ENCODE data around the gene DDIT3.
"Not testable (repeated sequence)": the region's sequence is repeated elsewhere in the genome, so short reads cannot be mapped to it uniquely, and the experiment has no call there.

The DDIT3 gene

DNA sequence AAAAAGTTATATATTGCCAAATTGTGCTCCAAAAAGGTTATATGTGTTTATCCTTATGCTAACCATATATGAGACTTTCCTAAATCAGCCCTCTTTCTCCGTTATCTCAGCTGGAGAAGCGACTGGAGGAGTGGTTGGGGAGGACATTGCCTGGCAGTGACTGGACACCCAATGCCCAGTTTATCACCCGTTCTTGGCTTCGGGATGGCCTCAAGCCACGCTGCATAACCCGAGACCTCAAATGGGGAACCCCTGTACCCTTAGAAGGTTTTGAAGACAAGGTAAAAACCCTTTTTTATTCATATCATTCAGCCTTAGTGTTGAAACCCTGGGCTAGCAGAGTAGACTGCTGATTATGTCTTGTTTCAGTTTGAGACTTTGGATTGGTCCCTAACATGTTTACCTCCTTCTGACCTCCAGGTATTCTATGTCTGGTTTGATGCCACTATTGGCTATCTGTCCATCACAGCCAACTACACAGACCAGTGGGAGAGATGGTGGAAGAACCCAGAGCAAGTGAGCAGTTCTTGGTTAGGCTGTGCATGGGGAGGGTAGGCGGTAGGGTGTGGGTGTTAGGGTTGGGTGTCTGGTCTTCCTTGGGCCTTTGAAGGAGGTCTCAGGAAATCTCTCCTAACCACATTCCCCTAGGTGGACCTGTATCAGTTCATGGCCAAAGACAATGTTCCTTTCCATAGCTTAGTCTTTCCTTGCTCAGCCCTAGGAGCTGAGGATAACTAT lies 8.6 kb downstream of the DDIT3 start:
- DNase-seq = no peak

DNA sequence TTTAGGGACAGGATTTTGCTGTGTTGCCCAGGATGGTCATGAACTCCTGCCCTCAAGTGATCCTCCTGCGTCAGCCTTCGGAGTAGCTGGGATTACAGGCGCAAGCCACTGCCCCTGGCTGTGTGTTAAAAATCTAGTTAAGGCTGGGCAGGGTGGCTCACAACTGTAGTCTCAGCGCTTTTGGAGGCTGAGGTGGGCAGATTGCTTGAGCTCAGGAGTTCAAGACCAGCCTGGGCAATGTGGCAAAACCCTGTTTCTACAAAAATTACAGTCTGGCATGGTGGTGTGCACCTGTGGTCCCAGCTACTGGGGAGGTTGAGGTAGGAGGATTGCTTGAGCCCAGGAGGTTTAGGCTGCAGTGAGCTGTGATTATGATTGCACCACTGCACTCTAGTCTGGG lies 9.2 kb downstream of the DDIT3 start:
- DNase-seq = no peak

DNA sequence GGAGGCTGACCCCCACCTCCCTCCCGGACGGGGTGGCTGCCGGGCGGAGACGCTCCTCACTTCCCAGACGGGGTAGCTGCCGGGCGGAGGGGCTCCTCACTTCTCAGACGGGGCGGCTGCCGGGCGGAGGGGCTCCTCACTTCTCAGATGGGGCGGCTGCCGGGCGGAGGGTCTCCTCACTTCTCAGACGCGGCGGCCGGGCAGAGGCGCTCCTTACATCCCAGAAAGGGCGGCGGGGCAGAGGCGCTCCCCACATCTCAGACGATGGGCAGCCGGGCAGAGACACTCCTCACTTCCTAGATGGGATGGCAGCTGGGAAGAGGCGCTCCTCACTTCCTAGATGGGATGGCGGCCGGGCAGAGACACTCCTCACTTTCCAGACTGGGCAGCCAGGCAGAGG lies 12.5 kb downstream of the DDIT3 start:
- not testable (repeated sequence) for DNase-seq

DNA sequence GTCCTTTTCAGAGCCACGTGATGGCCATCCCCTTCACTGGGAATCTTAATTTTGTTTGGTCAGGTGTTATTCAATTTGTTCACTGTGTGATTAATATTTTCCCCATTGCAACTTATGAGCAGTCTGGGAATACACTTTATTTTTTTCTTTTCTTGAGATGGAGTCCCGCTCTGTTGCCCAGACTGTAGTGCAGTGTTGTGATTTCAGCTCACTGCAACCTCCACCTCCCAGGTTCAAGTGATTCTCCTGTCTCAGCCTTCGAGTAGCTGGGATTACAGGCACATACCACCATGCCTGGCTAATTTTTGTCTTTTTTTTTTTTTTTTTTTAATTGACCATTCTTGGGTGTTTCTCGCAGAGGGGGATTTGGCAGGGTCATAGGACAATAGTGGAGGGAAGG lies 13.8 kb downstream of the DDIT3 start:
- not testable (repeated sequence) for DNase-seq

DNA sequence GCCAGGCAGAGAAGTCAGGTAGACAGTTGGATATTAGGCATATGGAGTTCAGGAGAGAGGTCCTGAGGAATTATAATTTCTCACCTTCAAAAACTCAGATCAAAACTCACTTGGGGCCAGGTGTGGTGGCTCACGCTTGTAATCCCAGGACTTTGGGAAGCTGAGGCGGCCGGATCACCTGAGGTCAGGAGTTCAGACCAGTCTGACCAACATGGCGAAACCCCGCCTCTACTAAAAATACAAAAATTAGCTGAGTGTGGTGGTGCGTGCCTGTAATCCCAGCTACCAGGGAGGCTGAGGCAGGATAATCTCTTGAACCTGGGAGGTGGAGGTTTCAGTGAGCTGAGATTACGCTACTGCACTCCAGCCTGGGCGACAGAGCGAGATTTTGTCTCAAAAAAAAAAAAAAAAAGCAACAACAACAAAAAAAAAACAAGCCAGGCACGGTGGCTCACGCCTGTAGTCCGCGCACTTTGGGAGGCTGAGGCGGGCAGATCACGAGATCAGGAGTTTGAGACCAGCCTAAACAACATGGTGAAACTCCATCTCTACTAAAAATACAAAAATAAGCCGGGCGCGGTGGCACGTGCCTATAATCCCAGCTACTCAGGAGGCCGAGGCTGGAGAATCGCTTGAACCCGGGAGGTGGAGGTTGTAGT lies 17.9 kb downstream of the DDIT3 start:
- DNase-seq = not testable (repeated sequence)

DNA sequence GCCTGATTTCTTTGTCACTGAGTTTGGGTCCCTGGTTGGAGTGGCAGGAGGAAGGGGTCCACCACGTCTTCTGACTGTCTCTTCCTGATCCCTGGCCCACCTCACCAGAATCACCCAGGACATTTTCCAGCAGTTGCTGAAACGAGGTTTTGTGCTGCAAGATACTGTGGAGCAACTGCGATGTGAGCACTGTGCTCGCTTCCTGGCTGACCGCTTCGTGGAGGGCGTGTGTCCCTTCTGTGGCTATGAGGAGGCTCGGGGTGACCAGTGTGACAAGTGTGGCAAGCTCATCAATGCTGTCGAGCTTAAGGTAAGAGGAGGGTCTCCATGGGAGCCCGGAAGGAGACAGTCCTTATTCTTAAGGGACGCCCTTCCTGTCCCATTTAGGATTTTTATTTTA lies 20.1 kb downstream of the DDIT3 start:
- DNase-seq = no peak

DNA sequence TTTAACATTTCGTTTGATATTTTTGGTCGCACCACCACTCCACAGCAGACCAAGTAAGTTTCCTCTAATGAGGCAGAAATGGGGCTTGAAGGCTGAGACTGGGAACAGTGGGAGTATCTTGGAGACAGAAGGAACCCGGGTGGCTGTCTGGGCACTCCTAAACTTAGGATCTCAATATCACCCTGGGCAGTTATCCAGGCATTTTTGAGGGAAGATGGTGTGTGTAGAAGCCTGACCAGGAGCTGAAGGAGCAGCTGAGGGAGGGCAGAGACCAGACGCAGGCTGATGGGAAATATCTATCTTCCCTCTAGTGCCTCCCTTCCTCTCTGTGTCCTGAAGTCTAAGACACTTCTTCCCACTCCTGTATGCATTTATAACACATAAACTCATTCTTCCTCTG lies 21.7 kb downstream of the DDIT3 start:
- DNase-seq = no peak

DNA sequence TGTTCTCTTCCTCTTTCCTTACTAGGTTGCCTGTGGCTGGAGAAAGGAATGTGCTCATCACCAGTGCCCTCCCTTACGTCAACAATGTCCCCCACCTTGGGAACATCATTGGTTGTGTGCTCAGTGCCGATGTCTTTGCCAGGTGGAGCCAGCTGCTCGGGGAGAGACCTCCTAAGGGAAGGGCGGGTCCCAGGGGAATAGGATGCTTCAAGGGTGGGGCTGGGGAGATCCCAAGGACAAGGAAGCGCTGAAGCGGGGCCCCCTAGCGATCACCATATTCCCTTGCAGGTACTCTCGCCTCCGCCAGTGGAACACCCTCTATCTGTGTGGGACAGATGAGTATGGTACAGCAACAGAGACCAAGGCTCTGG lies 22.2 kb downstream of the DDIT3 start:
- DNase-seq = no peak

DNA sequence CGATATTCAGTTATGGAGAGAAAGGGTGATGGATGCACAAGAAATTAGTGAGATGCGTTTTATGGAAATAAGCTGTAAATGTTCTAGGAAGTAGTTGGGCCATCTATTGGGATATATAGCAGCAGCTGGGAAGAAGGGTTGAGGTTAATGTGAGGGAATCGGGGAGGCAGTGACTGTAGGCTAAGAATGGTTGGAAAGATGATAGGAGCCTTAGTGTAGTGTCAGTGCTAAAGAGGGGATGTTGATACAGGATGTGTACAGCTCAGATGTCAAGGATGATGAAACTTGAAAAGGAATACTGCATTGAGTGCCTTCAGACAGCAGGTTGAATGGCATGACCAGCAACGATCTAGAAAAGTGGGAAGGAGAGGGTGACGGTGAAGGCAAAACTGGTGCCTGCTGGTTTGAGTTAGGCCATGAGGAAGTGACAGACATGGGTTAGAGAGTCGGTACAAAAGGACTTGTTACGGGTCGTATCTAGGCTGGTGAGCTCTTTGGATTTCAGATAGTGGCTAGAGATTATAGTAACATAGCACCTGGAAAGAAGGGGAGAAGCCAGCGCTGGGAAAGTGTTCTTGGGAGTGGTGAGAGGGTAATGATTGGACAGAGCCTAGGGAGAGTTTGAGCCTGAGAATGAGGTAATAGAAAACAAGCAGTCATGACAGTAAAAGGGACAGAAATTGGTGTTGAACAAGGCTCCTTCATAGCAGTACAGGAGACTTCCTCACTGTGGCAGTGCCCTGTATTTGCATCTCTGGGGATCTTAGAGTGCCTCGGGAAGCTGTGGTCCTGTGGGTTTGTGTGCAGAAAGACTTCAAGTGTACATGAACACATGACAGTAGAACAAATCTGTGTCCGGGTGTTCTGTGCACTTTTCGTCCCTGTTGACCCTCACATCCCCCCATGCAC lies 22.8 kb downstream of the DDIT3 start:
- no peak for DNase-seq

DNA sequence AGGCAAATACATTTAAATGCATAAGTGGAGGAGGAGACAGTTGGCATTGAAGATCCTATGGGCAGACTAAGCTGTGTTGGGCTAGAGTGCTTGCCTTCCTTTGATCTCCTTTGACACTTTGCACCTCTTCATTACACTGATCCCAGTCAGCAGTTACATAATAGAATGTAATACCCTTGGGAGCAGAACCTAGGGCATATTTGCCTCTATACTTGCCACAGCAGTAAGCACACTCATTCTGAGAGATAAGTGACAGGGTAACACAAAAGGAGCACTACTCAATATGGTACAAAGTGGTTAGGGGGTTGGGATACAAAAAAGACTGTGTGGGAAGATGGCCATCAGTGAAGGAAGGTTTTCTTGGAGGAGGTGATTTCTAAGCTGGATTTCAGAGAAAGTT lies 23.5 kb downstream of the DDIT3 start:
- no peak for DNase-seq

DNA sequence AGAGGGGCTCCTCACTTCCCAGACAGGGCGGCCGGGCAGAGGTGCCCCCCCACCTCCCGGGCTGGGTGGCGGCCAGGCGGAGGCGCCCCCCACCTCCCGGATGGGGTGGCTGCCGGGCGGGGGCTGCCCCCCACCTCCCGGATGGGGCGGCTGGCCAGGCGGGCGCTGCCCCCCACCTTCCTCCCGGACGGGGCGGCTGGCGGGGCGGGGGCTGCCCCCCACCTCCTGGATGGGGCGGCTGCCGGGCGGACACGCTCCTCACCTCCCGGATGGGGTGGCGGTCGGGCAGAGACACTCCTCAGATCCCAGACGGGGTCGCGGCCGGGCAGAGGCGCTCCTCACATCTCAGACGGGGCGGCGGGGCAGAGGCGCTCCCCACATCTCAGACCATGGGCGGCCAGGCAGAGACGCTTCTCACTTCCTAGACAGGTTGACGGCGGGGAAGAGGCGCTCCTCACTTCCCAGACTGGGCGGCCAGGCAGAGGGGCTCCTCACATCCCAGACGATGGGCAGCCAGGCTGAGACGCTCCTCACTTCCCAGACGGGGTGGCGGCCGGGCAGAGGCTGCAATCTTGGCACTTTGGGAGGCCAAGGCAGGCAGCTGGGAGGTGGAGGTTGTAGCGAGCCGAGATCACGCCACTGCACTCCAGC lies 25.1 kb downstream of the DDIT3 start:
- DNase-seq = not testable (repeated sequence)

DNA sequence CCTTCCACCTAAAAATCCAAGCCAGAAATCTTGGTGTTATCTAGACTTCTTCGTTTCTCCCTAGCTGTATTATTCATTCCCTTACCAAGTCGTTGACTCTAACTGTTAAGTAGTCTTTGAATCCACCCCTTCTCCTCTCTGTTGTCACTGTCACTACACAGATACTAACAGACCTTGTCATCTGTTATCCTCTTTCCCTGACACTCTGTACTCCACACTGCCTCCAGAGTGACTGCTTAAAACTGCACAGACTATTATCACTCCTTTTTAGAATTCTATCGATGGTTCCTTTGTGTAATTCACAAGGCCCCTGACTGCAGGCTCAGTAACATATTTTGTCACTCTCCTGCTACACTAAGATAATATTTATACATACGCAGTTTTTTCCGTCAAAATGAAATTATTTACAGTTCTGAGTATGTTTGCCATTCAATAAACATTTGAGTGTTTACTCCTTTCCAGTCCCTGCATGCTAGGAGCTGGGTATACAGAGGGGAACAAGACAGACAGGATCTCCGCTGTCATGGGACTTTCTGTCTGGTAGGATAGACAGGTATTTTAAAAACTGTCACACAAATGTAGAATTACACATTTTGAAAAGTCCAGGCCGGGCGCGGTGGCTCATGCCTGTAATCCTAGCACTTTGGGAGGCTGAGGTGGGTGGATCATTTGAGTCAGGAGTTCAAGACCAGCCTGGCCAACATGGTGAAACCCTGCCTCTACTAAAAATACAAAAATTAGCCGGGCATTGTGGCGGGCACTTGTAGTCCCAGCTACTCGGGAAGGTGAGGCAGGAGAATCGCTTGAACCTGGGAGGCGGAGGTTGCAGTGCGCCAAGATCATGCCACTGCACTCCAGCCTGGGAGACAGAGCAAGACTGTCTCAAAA lies 28.7 kb downstream of the DDIT3 start:
- DNase-seq = no peak

DNA sequence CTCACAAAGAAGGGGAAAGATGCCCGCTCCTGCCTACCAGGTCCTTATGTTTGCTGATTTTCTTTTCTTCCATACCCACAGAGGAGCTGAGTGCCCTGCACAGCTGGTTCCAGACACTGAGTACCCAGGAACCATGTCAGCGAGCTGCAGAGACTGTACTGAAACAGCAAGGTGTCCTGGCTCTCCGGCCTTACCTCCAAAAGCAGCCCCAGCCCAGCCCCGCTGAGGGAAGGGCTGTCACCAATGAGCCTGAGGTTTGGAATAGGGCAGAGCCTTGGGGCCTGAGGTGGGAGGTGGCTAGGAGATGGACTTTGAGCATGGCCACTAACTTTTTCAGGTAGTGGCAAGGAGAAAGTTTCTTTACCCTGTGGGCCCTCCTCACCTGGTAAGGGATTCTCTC lies 30.2 kb downstream of the DDIT3 start:
- no peak for DNase-seq

DNA sequence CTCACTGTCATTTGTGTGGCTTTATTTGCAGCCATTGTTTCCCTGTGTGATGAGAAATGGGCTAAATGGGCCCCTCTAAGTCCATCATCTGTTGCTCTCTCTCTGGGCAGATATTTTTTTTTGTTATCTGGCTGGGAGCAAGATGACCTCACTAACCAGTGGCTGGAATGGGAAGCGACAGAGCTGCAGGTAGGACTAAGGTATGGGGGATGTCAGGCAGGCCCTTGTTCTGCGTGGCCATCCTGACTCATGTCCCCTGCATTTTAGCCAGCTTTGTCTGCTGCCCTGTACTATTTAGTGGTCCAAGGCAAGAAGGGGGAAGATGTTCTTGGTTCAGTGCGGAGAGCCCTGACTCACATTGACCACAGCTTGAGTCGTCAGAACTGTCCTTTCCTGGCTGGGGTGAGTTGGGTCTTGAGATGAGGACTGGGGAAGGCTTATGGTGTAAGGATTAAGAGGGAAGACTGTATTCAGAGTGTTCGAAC lies 31.1 kb downstream of the DDIT3 start:
- no peak for DNase-seq

DNA sequence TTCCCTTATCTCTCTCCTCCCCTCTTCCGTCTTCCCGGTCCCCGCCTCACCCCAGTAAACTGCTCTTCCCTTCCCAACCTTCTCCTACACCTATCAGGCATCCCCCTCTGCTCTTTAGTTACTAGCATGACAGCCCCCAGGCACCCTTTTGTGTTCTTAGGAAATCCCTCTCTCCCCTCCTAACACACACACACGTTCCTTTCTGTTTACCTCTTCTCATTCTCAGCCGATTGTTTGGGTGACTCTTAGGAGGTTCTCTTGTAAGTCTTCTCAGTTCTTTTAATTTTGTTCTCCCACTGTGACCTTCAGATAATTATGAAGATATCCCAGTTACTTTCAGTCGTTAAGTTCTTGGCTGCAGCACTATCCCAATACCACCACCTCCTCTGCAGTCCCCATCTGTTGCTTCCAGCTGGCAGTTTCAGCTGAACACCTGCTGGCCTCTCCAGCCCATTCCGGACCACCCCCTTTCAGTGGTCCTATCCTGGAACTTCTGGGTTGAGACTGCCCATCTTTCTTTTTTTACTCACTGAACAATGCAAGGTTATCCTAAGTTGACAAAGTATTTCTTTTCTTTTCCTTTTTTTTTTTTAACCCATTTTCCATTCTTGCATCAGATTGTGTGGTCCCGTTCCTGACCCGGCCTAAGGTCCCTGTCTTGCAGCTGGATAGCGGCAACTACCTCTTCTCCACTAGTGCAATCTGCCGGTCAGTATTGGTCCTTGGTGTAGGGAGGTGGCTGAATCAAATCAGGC lies 31.7 kb downstream of the DDIT3 start:
- DNase-seq = no peak

DNA sequence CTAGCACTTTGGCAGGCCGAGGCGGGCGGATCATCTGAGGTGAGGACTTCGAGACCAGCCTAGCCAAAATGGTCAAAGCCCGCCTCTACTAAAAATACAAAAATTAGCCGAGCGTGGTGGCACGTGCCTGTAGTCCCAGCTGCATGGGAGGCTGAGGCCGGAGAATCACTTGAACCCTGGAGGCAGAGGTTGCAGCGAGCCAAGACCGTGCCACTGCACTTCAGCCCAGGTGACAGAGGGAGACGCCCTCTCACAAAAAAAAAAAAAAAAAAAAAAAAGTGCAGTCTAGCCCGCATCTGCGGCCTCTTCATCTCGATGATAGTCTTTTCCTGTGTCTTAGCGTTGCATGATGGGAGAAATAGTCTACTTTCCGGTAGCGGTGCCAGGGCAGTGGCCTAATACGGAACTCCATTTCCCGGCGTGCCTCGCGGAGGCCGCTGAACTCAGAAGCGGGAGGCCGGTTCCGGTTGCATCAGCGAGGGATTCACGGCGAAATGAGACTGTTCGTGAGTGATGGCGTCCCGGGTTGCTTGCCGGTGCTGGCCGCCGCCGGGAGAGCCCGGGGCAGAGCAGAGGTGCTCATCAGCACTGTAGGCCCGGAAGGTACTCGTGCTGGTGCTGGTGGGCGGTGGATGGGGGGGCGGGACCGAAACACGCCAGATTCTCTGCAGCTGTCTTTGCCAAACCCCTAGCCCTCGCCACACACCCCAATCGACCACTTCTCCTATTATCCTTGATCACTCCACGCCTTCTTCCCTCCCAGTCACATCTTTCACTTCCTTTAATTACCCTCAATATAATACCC lies 32.5 kb downstream of the DDIT3 start, which contains the start of gene MARS1:
MARS1 (plus strand) TSS at position 472 of the 805 bp plus-strand sequence; CDS start at position 495, 23 bp downstream.
- DNase-seq = peak; percentile 83 to 86

DNA sequence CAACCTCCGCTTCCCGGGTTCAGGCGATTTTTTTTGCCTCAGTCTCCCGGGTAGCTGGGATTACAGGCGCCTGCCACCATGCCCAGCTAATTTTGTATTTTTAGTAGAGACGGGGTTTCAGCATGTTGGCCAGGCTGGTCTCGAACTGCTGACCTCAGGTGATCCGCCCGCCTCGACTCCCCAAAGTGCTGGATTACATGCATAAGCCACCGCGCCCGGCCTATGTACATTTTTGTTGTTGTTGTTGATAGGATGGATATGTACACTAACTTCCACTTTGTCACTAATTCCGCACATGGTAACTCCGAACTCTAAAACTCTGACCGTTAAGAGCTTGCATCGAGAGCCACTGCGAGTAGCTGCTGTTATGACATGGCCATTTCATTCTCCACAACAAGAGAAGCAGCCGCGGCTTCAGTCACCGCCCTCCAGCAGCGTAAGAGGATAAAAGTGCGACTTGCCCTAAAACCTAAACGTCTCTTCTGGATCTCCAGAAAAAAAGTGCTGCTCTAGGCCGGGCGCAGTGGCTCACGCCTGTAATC lies 33.2 kb downstream of the DDIT3 start:
- no peak for DNase-seq

DNA sequence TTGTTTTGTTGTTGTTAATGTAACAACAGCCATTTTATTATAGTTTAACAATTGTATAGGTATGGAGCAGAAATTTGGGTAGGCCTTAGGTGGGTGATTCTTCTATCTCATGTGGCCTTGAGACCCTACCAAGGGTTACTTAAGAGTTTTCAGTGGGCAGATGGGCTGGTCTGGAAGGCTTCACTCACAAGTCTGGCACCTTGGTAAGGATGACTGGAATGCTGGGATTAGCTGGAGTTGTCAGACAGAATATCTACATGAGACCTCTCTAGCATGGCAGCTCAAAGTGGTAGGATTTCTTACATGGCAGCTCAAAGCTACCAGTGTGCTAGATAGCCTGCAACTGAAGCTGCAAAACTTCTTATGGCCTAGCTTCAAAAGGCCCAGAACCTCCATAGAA lies 34.6 kb downstream of the DDIT3 start:
- no peak for DNase-seq

DNA sequence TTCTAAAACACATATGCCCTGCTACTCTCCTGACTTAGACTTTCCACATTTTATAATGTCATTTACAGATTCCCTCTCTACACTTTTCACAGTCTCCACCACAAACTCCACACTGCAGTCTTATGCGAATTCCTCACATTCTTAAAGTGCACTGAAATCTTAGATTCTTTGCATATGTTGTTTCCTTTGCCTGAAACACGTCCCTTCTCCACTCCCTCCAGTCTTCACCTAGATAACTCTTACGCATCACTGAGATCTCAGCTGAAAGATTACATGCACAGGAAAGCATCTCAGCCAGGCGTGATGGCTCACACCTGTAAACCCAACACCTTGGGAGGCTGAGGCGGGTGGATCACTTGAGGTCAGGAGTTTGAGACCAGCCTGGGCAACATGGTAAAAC lies 36.8 kb downstream of the DDIT3 start:
- DNase-seq = no peak

DNA sequence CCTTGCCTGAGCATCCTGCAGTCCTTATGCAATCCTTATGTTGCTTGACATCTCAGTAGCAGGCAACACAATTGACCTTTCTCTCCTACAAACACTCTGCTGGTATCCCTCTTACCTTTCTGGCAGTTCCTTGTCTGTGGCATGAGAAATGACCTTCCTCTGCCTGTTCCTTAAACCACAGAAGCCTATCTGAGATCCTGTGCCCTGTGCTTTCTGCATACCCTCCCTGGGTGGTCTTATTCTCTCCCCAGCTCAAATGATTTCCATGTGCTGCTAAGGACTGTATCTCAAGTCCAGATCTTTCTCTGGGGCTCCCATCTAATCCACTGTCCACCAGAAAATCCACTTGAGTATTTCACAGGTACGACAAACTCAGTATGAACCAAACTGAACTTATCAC lies 38.6 kb downstream of the DDIT3 start:
- DNase-seq = no peak

Data from stimulated activated CD4-positive, alpha-beta T cell treated with anti-CD3 and anti-CD28 coated beads, Interleukin-2, amount 100 ng/mL, for 48 hours (primary cell).